GM12864 (cell line): Measurements from ENCODE around the gene FPR1.
A peak's percentile ranks its signal among the peaks of the same experiment; 100 is the strongest.

Source experiments
- DNase-seq: peaks from one replicate; pipeline ENCODE4 v3.0.0-alpha.2; 2011; ENCODE audit warnings: low read depth
- H3K4me3 ChIP-seq: 2 replicates; pipeline ENCODE4 v1.5.1; 2011; ENCODE audit warnings: mild to moderate bottlenecking, low read depth, low read length, control low read depth
- CTCF ChIP-seq: IDR thresholded peaks from 2 replicates; pipeline ENCODE4 v1.5.1; 2011; ENCODE audit warnings: low read depth, mild to moderate bottlenecking, moderate library complexity, low read length, control low read depth, inconsistent platforms; ENCODE audit errors: missing control alignments

FPR1 gene

DNA sequence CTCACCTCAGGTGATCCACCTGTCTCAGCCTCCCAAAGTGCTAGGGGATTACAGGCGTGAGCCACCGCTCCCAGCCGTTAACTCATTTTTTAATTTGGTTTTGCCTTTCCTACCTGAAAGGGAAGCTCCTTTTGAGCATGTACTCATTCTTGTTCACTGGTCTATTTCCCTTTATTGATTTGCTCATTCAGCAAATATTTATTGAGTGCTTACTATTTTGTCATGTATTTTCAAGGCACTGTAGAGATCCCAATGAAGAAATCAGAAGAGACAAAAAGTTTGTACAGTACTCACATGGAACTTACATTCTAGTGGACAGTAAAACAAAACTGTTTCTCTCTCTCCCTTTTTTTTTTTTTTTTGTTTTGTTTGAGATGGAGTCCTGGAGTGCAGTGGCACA is 44.8 kb downstream of the FPR1 start:
- TF ChIP-seq CTCF, result no peak
- H3K4me3 ChIP-seq, result no peak overlapping the region
- DNase-seq, result no peak

DNA sequence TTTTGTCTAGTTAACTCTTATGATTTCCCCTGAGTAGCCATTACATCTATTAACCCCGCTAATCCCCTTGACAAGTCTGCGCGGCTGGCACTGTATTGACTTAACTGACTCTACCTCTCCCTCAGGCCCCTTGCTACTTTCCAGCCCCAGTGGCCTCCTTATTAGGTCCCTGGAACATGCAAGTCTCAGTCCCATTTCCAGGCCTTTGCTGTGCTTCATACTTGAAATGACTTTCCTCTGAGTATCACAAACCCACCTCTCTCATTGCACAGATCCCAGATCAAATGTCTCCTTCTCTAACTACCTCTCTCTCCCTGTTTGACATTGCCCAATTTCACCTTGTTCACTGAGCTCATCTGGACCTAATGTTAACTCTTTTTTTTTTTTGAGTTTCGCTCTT is 45.4 kb downstream of the FPR1 start:
- TF ChIP-seq CTCF, result no peak
- H3K4me3 ChIP-seq, result no peak overlapping the region
- no peak for DNase-seq

DNA sequence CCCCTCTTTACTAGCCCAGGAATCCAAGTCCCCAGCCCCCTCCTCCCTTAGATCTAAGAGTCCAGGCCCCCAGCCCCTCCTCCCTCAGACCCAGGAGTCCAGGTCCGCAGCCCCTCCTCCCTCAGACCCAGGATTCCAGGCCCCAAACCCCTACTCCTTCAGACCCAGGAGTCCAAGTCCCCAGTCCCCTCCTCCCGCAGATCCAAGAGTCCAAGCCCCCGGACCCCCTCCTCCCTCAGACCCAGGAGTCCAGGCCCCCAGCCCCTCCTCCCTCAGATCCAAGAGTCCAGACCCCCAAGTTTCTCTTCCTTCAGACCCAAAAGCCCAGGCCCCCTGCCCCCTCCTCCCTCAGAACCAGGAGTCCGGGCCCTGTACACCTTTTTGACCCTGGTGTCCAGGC is 47.1 kb downstream of the FPR1 start:
- peak overlapping the region; percentile 80 for H3K4me3 ChIP-seq
- no peak for TF ChIP-seq CTCF

GRCh38 chr19:51703575-51704515 is 47.8 kb downstream of the FPR1 start:
- TF ChIP-seq CTCF, result peak; percentile 43
- peak overlapping the region; percentile 80 for H3K4me3 ChIP-seq
- peak; percentile 75 for DNase-seq

More for the DNA sequence above, 47.1 kb downstream of the FPR1 start:
- no peak for DNase-seq

GRCh38 chr19:51702825-51703574 is 48.7 kb downstream of the FPR1 start:
- DNase-seq, result no peak
- TF ChIP-seq CTCF, result no peak
- H3K4me3 ChIP-seq, result no peak overlapping the region

DNA sequence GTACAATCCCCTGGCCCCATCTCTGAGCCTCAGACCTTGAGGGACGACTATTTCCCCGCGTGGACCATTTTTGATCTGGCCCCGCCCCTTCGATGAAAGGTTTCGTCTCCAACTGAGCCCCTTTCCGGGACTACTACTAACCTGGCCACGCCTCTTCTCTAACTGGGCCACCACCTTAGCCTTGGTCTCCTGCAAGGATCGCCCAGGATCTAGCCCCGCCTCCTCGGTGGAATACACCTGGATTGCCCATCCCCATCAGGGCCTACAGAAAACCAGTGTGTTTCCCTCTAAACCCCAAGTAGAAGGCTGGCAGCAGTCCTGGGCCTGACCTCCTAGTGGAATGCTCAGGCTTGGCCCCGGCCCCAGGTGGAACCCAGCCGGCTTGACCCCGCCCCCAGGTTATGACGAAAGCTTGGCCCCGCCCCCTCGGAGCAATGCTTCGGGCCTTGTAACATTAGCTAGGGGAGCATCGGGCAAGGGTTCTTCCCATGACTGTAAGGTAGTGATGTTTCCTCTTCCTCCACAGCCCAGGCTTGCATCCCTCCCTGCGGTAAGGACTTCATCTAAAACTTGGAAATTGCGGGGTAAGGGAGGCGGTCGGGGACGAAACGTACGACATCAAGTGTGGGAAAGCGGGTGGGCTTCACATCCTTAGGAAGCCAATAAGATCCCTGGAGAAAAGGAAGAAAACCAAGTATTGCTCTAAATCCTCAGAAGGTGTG is 49.4 kb downstream of the FPR1 start:
- DNase-seq, result no peak
- H3K4me3 ChIP-seq, result no peak overlapping the region
- no peak for TF ChIP-seq CTCF
